Panc1 (cell line): Measurements from ENCODE around the gene FAM184B.

ENCODE experiments used
- POLR2AphosphoS5 ChIP-seq: IDR thresholded peaks from 2 replicates; pipeline ENCODE4 v1.6.1; 2012; ENCODE audit warnings: mild to moderate bottlenecking, low read depth, low read length, moderate library complexity
- TCF7L2 ChIP-seq: IDR thresholded peaks from 2 replicates; pipeline ENCODE4 v1.6.1; 2011; ENCODE audit warnings: mild to moderate bottlenecking, low read depth, low read length, inconsistent platforms
- TF ChIP-seq, protein P1 (sequence below): fragments of 450-650 bp; IDR thresholded peaks from 2 replicates; pipeline ENCODE4 v1.5.1; 2017; ENCODE audit warnings: mild to moderate bottlenecking
- TF ChIP-seq, protein P2 (sequence below), 2 experiments: IDR thresholded peaks; 2 replicates each; pipeline ENCODE4 v1.6.1; 2011 to 2012; ENCODE audit warnings: low read depth in 2 of 2, control low read depth in 1 of 2, low read length in 1 of 2, mild to moderate bottlenecking in 1 of 2, moderate library complexity in 1 of 2; ENCODE audit not compliant: insufficient read depth in 1 of 2

DNA sequence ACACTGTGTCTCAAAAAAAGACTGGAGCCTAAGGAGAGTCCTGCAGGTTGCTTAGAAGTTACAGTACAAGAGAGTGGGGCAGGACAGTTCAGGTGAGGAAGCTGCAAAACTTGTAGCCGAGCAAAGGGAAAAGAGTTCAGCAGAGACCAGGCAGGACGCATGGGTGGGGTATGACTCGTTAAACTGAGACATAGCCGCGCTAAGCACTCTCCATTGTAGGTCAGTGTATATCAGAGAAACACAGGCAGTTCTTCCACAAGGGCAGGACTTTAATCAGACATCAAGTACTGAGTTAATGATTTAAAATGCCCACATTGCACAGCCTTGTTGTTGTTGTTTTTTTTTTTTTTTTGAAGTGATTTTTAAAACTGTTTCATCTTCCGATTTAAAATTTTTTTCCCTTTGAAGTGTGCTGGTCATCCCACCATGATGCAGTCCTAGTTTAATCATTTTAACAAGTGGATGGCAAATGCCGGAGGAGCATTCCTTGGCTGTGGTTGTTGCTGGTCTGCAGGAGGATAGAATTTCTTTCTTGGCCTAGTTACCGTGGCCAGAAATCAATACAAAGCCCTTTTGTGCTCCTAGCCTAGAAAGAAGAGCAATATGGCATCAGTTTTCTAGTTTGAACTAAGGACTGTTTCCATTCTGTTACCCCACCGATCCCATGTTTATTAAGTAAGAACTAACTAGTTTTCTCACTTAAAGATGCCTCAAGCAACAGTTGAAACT is 194.2 kb downstream of the FAM184B start:
- TF ChIP-seq, protein P1, sequence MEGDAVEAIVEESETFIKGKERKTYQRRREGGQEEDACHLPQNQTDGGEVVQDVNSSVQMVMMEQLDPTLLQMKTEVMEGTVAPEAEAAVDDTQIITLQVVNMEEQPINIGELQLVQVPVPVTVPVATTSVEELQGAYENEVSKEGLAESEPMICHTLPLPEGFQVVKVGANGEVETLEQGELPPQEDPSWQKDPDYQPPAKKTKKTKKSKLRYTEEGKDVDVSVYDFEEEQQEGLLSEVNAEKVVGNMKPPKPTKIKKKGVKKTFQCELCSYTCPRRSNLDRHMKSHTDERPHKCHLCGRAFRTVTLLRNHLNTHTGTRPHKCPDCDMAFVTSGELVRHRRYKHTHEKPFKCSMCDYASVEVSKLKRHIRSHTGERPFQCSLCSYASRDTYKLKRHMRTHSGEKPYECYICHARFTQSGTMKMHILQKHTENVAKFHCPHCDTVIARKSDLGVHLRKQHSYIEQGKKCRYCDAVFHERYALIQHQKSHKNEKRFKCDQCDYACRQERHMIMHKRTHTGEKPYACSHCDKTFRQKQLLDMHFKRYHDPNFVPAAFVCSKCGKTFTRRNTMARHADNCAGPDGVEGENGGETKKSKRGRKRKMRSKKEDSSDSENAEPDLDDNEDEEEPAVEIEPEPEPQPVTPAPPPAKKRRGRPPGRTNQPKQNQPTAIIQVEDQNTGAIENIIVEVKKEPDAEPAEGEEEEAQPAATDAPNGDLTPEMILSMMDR, result no peak
- TF ChIP-seq POLR2AphosphoS5 (no peak), TCF7L2 (no peak)
- TF ChIP-seq, protein P2, sequence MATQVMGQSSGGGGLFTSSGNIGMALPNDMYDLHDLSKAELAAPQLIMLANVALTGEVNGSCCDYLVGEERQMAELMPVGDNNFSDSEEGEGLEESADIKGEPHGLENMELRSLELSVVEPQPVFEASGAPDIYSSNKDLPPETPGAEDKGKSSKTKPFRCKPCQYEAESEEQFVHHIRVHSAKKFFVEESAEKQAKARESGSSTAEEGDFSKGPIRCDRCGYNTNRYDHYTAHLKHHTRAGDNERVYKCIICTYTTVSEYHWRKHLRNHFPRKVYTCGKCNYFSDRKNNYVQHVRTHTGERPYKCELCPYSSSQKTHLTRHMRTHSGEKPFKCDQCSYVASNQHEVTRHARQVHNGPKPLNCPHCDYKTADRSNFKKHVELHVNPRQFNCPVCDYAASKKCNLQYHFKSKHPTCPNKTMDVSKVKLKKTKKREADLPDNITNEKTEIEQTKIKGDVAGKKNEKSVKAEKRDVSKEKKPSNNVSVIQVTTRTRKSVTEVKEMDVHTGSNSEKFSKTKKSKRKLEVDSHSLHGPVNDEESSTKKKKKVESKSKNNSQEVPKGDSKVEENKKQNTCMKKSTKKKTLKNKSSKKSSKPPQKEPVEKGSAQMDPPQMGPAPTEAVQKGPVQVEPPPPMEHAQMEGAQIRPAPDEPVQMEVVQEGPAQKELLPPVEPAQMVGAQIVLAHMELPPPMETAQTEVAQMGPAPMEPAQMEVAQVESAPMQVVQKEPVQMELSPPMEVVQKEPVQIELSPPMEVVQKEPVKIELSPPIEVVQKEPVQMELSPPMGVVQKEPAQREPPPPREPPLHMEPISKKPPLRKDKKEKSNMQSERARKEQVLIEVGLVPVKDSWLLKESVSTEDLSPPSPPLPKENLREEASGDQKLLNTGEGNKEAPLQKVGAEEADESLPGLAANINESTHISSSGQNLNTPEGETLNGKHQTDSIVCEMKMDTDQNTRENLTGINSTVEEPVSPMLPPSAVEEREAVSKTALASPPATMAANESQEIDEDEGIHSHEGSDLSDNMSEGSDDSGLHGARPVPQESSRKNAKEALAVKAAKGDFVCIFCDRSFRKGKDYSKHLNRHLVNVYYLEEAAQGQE (IDR thresholded peaks at IDR 0.05; ENCODE audit: insufficient read depth in 1 of 2, low read depth in 2 of 2, low read length in 1 of 2), result no peak
